Islet of Langerhans (tissue), 1 donor: Measurements from ENCODE around the gene ABCC11.
"Not testable (repeated sequence)": the region's sequence is repeated elsewhere in the genome, so short reads cannot be mapped to it uniquely, and the experiment has no call there.

Experiments used
- FAIRE-seq: peaks from one replicate; lab custom pipeline; 2011; peaks lifted over from hg19 to GRCh38; lab: Jason Lieb, UNC

ABCC11 gene

DNA sequence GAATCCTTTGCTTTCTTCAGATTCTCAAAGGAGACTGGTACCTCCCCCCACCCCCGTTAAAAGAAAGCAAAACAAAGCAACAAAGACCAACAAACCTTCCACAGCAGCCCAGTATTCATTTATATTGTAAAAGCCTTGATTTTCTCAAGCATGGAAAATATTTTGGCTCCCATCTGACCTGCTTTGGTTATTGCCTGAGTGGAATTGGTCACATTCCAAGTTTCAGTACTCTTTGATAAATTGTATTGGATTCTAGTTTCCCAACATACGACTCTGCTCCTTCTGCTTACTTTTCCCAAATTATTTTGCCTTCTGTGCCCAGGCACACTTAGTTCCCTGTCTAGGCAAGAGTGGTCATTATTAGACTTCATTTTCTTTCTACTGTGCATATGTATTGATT, 1.3 kb downstream of the ABCC11 start:
- no peak for FAIRE-seq

DNA sequence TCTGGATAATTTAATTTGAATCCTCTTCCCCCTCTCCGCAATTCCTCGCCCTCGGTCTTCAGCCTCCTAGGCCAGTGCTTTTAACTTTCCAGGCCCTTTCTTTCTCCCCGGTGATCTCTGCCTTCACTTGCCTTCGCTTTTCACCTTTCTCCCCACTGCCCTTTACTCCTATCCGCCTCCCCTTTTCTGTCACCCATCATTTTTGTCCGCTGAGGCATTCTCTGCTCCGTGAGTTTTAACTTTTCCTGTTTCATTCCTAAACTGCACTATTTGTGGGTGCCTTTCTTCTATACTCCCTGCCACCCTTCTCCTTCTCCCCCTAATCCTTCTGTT, 2.5 kb downstream of the ABCC11 start:
- no peak for FAIRE-seq

DNA sequence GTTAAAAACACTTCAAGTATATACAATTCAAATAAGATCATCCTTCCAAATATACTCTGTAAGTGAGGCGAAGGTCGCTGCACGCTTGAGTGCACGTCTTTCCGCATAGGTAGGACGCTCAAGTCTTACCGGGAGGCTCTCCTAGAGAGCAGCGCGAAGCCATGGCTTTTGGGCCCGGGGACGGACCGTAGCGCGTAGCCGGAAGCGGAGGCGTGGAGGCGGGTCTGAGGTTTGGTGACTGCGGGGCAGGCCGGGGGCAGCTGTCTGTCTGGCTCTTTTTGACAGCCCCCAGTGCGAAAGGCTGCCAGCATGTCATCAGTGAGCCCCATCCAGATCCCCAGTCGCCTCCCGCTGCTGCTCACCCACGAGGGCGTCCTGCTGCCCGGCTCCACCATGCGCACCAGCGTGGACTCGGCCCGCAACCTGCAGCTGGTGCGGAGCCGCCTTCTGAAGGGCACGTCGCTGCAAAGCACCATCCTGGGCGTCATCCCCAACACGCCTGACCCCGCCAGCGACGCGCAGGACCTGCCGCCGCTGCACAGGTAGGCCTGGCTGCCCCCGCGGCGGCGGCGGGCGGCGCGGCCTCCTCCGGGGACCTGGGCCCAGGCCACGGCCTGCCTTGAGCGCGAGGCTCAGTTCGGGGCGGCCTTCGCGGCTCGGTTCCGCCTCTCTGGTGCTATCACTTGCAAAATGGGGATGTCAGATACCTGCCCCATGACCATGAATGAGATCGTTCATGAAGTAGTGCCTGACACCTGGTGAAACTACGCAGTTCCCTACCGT, 3.1 kb downstream of the ABCC11 start, which contains the start of gene LONP2:
Gene LONP2, plus strand, starts transcription at position 221 of the 783 bp plus-strand sequence. Its CDS starts 89 bp downstream, at position 310.
- FAIRE-seq, result no peak

DNA sequence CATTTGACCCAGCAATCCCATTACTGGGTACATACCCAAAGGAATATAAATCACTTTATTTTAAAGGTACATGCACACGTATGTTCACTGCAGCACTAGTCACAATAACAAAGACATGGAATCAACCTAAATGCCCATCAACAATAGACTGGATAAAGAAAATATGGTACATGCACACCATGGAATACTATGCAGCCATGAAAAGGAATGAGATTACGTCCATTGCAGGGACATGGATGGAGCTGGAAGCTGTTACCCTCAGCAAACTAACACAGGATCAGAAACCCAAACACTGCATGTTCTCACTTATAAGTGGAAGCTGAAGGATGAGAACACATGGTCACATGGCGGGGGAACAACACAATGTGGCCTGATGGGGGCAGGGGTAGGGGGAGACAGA, 7.2 kb downstream of the ABCC11 start:
- FAIRE-seq, result not testable (repeated sequence)

GRCh38 chr16:48236286-48236685, 11.1 kb downstream of the ABCC11 start:
- FAIRE-seq, result no peak

DNA sequence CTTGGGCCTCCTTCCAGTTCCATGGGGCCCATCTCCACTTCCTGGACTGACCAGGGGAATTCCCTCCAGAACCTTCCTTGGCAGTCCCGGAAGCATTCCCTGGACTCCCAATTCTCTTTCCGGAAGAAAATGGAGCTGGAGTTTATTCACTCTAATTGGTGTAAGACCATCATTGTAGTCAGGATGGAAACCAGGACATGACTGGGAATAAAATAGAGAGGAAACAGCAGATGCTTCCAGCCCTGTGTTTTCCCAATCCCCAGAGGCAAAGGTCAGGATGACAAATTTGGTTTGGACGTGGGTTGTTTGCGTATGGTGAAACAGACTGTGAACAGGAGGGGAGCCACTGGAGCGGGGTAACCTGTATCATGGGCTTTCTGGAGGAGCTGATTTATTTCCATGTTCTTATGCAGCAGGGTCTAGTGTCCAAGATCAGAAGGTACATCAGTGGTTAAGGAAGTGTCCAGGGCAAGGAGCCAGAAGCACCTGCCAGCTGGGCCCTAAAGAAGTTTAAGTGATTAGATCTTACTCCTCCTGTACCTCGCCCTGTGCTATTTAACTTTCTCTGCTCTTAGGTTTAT, 11.7 kb downstream of the ABCC11 start:
- no peak for FAIRE-seq

- no peak for FAIRE-seq
Observed at GRCh38 chr16:48235058-48235555, 12.2 kb downstream of the ABCC11 start.

DNA sequence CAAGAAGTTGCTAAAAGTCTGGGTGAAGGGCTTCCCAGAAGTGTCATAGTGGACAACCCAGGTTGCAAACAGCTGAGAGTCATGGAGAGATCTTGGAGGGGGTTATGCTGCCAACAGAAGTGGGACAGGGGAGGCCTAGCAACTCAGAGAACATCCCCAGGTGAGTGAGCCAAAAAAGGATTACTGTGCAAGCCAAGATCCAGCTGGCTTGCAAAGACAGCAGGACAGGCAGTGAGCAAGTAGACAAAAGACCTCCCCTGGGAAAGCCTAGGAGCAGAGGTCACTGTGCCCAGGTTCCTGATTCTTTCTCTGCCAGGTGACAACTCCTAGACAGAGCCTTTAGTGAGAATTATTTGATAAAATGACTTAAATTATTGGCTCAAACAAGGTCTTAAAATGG, 12.7 kb downstream of the ABCC11 start:
- no peak for FAIRE-seq

- no peak for FAIRE-seq
Observed at GRCh38 chr16:48232493-48233040, 14.8 kb downstream of the ABCC11 start.

DNA sequence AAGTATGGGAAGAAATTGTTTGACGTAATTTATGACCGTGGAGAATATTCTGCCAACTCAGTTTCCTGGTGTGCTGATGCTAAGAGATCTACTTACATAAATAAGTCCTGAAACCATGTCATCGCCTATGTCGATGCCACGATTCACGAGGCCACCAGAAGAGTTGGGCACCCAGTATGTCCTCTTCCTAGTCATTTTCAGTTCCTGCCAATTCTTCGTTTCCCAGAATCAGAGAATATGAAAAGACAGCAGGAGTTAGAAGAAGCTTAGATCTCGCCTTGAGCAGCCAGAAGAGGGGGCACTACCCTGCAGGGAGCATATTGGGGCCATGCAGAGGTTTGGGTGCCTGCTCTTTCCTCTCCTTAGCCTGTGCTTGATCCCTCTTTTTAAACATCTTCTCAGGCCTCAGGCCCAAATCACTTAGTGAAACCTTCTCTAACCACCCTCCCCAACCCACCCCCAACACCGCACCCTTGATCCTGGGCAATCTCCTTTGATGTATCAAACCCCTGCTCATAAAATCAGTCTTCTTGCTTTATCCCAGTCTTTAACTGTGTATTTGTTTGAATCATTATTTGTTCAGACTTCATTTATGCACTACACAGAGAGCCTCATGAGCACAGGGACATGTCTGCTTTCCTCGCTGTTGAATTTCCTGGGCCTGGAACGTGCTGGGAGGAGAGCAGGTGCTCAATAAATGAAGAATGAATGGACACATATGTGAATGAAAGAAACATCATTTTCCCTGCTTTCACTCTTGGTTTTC, 15.4 kb downstream of the ABCC11 start:
- FAIRE-seq, result no peak

GRCh38 chr16:48225456-48225855, 21.9 kb downstream of the ABCC11 start:
- FAIRE-seq, result no peak

DNA sequence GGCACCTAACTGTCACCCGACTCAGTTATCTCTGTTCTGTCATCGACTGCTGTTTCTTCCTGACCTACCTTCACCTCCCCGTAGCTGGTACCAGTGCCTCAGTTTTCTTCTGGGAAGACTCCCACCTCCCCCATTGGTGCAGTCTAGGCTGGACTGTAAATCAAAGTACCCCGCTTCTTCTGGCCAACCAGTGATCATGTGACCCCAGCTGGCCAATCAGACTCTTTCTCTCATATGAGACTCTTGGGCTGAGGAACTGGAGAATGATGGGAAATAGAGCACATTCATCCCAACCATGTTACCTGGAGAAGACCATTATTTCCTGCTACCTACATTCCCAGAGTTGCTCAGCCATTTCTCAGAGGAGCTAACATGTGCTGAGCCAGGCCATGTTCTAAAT, 23.8 kb downstream of the ABCC11 start:
- FAIRE-seq, result no peak

- FAIRE-seq, result no peak
Observed at GRCh38 chr16:48220891-48221290, 26.4 kb downstream of the ABCC11 start.

DNA sequence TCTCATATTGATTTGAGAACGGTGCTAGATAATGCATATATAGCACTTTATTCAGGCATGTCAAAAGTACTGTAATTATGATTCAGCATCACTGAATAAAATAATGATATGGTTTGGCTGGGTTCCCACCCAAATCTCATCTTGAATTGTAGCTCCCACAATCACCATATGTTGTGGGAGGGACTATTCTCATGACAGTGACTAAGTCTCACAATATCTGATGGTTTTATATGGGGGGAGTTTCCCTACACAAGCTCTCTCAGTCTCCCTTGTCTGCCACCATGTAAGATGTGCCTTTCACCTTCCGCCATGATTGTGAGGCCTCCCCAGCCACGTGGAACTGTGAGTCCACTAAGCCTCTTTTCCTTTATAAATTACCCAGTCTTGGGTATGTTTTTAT, 28.9 kb downstream of the ABCC11 start:
- FAIRE-seq, result no peak

DNA sequence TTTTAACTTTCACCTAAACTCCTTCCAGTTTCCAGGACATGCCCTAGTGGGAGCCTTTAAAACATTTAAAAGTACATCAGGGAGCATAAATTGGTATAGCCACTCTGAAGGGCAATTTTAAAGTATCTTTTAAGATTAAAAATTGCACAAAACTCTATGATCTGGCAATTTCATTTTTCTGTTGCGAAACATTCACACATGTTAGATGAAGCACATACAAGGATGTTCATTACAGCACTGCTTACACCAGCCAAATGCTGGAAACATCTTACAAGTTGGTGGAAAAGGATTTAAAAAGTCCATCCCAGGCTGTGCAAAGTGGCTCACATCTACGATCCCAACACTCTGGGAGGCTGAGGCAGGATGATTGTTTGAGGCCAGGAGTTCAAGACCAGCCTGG, 29.6 kb downstream of the ABCC11 start:
- no peak for FAIRE-seq

- FAIRE-seq, result no peak
Observed at GRCh38 chr16:48215738-48216137, 31.6 kb downstream of the ABCC11 start.

- FAIRE-seq, result no peak
Observed at GRCh38 chr16:48212033-48212432, 35.3 kb downstream of the ABCC11 start.

- FAIRE-seq, result no peak
Observed at GRCh38 chr16:48210747-48211146, 36.6 kb downstream of the ABCC11 start.

GRCh38 chr16:48206594-48207242, 40.6 kb downstream of the ABCC11 start:
- FAIRE-seq, result no peak

GRCh38 chr16:48204825-48205151, 42.6 kb downstream of the ABCC11 start:
- FAIRE-seq, result no peak

DNA sequence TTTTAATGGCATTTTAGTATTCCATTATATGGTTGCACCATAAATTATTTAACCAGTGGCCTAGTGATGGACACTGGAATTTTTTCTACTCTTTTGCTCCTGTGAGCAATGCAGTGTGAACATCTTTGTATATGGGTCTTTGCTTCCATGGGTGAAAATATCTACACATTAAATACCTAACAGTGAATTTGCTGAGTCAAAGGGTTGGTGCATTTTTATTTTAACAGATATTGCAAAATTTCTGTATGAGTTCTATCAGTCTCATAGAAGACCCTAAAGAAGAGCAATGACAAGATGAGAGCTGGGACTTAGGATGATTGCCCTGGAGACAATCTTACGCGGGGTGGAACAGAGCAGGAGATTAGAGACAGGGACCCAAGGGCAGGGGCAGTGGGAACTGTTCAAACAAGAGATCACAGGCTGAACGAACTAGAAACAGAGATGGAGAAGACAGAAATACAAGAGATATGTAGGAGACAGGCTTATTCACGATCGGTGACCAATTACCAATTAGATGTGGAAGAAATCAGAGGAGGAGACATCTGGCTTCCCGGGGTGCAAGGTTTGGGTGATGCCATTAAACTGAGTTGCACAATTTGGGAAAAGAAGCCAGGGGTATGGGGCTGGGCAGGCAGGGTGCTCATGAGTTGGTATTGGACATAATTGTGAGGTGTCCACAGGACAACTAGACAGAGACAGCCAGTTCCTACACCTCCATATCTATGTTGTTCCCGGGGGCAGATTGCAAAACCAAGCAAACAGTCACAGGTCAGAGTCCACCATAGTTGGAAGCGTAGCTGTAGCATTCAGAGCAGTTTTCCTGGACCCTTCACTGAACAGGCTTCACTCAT, 43.1 kb downstream of the ABCC11 start:
- FAIRE-seq, result no peak
